GM18508 (cell line): Measurements from ENCODE around the gene SLC22A15.

ENCODE experiments used
- ATAC-seq: cut with Tn5 transposase; IDR thresholded peaks from one replicate; pipeline ENCODE4 v1.9.1; 2021; ENCODE audit warnings: moderate number of reproducible peaks; ENCODE audit not compliant: insufficient read depth, unreplicated experiment

Gene SLC22A15

GRCh38 chr1:116096013-116096618, 119.8 kb downstream of the SLC22A15 start:
- ATAC-seq: no peak

- ATAC-seq: no peak
Measured at GRCh38 chr1:116097626-116098025, 121.3 kb downstream of the SLC22A15 start.

GRCh38 chr1:116099379-116099778, 123.1 kb downstream of the SLC22A15 start:
- ATAC-seq: no peak

GRCh38 chr1:116099919-116100318, 123.6 kb downstream of the SLC22A15 start:
- no peak for ATAC-seq

GRCh38 chr1:116104667-116105066, 128.4 kb downstream of the SLC22A15 start:
- ATAC-seq: no peak

GRCh38 chr1:116105996-116106395, 129.7 kb downstream of the SLC22A15 start:
- ATAC-seq: no peak

GRCh38 chr1:116106646-116107045, 130.3 kb downstream of the SLC22A15 start:
- no peak for ATAC-seq

GRCh38 chr1:116107371-116107770, 131.1 kb downstream of the SLC22A15 start:
- ATAC-seq: no peak

- ATAC-seq: peak; percentile 73
Measured at GRCh38 chr1:116110567-116111523, 134.5 kb downstream of the SLC22A15 start, which contains the start of gene MAB21L3. Gene MAB21L3 (plus strand): TSS chr1:116111399. CDS start chr1:116112616, 1,217 bp downstream.

GRCh38 chr1:116111524-116112021, 135.3 kb downstream of the SLC22A15 start:
- ATAC-seq: no peak

- no peak for ATAC-seq
Measured at GRCh38 chr1:116112388-116113140, 136.3 kb downstream of the SLC22A15 start.

GRCh38 chr1:116113615-116114014, 137.3 kb downstream of the SLC22A15 start:
- ATAC-seq: no peak

- ATAC-seq: no peak
Measured at GRCh38 chr1:116115476-116116439, 139.4 kb downstream of the SLC22A15 start.

- ATAC-seq: no peak
Measured at GRCh38 chr1:116118471-116118870, 142.2 kb downstream of the SLC22A15 start.
